Astrocyte (in vitro differentiated cells and primary cell): Measurements from ENCODE around the gene ESYT1.

ENCODE experiments used
- EZH2 ChIP-seq: IDR thresholded peaks from 2 replicates; pipeline ENCODE4 v1.6.1; 2012; ENCODE audit warnings: mild to moderate bottlenecking, low read length, inconsistent platforms; ENCODE audit not compliant: insufficient read depth
- TF ChIP-seq, protein P1 (sequence below): IDR thresholded peaks from 2 replicates; pipeline ENCODE4 v1.5.1; 2011; ENCODE audit warnings: low read depth, mild to moderate bottlenecking, inconsistent platforms, low read length, moderate library complexity; ENCODE audit not compliant: insufficient read depth

DNA sequence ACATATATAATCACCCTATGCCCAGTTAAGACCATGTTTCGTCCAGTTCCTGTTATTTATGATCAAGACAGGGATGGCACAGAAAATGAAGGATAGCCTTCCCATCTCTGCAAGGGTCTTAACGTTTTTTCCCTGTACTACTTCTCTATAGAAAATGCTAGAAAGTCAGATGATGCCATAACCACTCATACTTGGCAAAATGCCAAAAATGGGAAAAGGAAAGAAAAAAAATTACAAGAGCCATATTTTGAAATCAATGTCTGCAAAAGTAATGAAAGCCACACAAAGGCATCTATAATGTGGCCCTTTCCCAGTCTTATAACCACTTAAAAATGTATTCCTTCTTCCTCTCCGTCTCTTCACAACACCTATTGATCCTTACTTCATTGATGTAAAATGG lies 22.5 kb downstream of the ESYT1 start:
- TF ChIP-seq, protein P1, sequence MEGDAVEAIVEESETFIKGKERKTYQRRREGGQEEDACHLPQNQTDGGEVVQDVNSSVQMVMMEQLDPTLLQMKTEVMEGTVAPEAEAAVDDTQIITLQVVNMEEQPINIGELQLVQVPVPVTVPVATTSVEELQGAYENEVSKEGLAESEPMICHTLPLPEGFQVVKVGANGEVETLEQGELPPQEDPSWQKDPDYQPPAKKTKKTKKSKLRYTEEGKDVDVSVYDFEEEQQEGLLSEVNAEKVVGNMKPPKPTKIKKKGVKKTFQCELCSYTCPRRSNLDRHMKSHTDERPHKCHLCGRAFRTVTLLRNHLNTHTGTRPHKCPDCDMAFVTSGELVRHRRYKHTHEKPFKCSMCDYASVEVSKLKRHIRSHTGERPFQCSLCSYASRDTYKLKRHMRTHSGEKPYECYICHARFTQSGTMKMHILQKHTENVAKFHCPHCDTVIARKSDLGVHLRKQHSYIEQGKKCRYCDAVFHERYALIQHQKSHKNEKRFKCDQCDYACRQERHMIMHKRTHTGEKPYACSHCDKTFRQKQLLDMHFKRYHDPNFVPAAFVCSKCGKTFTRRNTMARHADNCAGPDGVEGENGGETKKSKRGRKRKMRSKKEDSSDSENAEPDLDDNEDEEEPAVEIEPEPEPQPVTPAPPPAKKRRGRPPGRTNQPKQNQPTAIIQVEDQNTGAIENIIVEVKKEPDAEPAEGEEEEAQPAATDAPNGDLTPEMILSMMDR: no peak
- no peak for TF ChIP-seq EZH2
